ENCODE results near the gene ITPK1.

DNA sequence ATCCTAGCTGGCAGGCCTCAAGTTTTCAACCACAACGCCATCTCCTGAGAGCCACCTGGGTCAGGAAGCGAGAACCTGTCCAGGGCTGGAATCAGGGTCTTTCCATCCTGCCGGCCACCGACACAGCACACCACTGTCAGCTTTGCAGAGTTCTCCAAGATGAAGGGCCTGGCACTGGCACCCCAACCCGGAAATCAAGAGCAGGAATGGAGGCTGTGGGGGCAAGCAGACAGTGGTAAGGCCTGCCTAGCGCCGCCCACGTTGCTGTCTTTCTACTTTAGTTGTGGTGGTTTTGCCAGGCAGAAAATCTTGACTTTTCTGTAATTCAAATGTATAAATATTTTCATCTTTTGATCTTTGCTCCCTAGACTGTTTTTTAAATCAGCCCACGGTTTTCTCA lies 90.7 kb downstream of the ITPK1 start:
- TF ChIP-seq POLR2AphosphoS5 (IDR thresholded peaks at IDR 0.05; ENCODE audit: low read depth, low read length) = no peak
- TF ChIP-seq GABPA (IDR thresholded peaks at IDR 0.05; ENCODE audit: low read depth) = no peak
- TF ChIP-seq YY1 (IDR thresholded peaks at IDR 0.05; ENCODE audit: low read depth) = no peak
- TF ChIP-seq, protein P1, sequence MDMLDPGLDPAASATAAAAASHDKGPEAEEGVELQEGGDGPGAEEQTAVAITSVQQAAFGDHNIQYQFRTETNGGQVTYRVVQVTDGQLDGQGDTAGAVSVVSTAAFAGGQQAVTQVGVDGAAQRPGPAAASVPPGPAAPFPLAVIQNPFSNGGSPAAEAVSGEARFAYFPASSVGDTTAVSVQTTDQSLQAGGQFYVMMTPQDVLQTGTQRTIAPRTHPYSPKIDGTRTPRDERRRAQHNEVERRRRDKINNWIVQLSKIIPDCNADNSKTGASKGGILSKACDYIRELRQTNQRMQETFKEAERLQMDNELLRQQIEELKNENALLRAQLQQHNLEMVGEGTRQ (IDR thresholded peaks at IDR 0.05; ENCODE audit: borderline replicate concordance, low read depth, low read length) = no peak
- TF ChIP-seq RCOR1 (IDR thresholded peaks at IDR 0.05; ENCODE audit: low read length) = no peak
- no peak for TF ChIP-seq TAF1 (IDR thresholded peaks at IDR 0.05; ENCODE audit: borderline replicate concordance, low read depth, low read length)
- TF ChIP-seq, protein P2, sequence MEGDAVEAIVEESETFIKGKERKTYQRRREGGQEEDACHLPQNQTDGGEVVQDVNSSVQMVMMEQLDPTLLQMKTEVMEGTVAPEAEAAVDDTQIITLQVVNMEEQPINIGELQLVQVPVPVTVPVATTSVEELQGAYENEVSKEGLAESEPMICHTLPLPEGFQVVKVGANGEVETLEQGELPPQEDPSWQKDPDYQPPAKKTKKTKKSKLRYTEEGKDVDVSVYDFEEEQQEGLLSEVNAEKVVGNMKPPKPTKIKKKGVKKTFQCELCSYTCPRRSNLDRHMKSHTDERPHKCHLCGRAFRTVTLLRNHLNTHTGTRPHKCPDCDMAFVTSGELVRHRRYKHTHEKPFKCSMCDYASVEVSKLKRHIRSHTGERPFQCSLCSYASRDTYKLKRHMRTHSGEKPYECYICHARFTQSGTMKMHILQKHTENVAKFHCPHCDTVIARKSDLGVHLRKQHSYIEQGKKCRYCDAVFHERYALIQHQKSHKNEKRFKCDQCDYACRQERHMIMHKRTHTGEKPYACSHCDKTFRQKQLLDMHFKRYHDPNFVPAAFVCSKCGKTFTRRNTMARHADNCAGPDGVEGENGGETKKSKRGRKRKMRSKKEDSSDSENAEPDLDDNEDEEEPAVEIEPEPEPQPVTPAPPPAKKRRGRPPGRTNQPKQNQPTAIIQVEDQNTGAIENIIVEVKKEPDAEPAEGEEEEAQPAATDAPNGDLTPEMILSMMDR (IDR thresholded peaks at IDR 0.05) = no peak
- no peak for TF ChIP-seq MEF2A (IDR thresholded peaks at IDR 0.05; ENCODE audit: borderline replicate concordance, low read depth)

All from SK-N-SH (cell line).